8988T (cell line): ENCODE results near the gene C1QTNF8.

Experiments used
- DNase-seq: peaks from one replicate; pipeline ENCODE4 v3.0.0; 2011

The C1QTNF8 gene

DNA sequence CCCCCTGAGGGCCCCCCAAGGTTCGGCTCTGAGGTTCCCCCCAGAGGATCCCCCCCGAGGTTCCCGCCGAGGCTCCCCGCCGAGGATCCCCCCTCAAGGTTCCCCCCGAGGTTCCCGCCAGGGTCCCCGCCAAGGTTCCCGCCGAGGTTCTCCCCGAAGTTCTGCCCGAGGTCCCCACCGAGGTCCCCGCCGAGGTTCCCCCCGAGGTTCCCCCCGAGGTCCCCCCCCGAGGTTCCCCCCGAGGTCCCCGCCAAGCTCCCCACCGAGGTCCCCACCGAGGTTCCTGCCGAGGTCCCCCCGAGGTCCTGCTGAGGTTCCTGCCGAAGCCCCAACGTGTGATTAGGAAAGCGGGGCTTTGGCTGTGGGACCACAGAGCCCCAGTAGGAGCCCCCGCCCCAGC, 55.7 kb downstream of the C1QTNF8 start:
- no peak for DNase-seq

DNA sequence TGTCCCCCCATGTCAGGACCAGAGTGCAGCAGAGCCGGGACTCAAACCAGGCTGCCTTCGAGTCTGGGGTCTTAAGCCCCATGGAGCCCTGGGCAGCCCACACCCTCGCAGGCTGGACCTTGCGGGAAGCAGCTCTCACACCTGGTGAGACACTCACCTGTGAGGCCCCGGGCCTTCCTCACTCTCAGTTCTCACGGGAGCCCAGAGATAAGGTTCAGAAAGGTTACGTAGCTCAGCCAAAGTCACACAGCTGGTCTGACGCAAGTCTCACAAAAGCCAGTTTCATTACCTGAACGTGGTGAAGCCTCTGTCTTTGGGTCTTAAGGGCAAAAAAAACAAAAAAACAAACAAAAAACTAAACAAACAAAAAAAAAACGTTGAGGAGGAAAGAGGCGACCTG, 56.3 kb downstream of the C1QTNF8 start:
- no peak for DNase-seq

DNA sequence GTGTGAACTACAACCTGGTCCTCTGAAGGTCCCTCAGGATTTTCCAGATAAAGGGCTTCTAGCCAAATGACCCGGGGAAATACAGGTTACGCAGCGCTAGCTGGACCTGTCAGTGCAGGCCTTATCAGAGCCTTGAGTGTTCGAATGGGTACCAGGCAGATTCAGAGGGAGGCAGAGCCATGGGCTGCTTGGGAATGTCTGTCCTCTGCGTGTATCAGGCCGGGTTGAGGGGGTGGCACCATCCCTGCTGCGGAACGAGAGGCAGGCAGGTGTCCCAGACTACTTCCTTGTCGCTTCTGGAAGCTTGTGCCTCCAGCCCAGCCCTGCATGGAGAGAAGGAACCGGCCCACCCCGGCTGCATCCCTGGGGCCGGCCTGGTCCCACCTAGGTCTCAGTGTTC, 57.1 kb downstream of the C1QTNF8 start:
- DNase-seq, result no peak
